Astrocyte (in vitro differentiated cells and primary cell): ENCODE data around the gene HES2.

Experiments used
- EZH2 ChIP-seq: IDR thresholded peaks from 2 replicates; pipeline ENCODE4 v1.6.1; 2012; ENCODE audit warnings: mild to moderate bottlenecking, low read length, inconsistent platforms; ENCODE audit not compliant: insufficient read depth
- TF ChIP-seq, protein P1 (sequence below): IDR thresholded peaks from 2 replicates; pipeline ENCODE4 v1.5.1; 2011; ENCODE audit warnings: low read depth, mild to moderate bottlenecking, inconsistent platforms, low read length, moderate library complexity; ENCODE audit not compliant: insufficient read depth

DNA sequence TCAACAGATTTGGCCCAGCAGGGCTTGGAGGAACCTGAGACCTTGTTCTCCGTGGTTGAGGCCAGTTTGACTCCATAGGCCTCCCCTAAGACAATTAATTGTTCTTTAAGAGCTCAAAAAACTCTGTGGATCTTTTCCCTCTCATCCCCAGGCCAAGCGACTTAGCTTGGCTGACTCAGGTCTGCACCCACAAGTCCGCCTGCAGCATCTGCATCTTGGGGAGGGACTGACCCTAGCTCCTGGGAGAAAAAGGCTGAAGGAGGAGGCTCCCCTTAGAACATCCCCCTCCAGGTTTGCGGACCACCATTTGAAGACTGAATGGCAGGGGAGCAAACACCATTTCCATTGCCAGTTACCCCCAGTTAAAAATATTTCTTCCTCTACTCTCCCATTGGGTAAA lies 1.5 kb upstream of the HES2 start:
- TF ChIP-seq, protein P1, sequence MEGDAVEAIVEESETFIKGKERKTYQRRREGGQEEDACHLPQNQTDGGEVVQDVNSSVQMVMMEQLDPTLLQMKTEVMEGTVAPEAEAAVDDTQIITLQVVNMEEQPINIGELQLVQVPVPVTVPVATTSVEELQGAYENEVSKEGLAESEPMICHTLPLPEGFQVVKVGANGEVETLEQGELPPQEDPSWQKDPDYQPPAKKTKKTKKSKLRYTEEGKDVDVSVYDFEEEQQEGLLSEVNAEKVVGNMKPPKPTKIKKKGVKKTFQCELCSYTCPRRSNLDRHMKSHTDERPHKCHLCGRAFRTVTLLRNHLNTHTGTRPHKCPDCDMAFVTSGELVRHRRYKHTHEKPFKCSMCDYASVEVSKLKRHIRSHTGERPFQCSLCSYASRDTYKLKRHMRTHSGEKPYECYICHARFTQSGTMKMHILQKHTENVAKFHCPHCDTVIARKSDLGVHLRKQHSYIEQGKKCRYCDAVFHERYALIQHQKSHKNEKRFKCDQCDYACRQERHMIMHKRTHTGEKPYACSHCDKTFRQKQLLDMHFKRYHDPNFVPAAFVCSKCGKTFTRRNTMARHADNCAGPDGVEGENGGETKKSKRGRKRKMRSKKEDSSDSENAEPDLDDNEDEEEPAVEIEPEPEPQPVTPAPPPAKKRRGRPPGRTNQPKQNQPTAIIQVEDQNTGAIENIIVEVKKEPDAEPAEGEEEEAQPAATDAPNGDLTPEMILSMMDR, result no peak
- no peak for TF ChIP-seq EZH2
